MCF 10A (cell line): ENCODE measurements around the gene POLR2E. TPM values are rescaled to one million over a fixed set of nuclear protein-coding genes. Genes with fewer than 3 reads are reported as not detected.

Experiments used
- BruUV-seq: library from RNA; stranded (reverse); fragments of 400-500 nt; replicated peaks from 2 replicates; lab custom pipeline; 2021; lab: Mats Ljungman, UMichigan
- CTCF ChIA-PET: fragments of 300-600 bp; sonication (Branson Sonifier 250); formaldehyde crosslinking; extraction: SDS; loops from one replicate; lab custom pipeline; 2021; ENCODE audit warnings: antibody characterized with exemption, inconsistent platforms; lab: Yijun Ruan, JAX
- POLR2A ChIA-PET: fragments of 300-600, 350-650 bp; sonication (Branson Sonifier 250); formaldehyde crosslinking; extraction: SDS; loops from one replicate; lab custom pipeline; 2020; ENCODE audit warnings: antibody characterized with exemption, inconsistent platforms; lab: Yijun Ruan, JAX
- DNase-seq: peaks from one replicate; pipeline ENCODE4 v3.0.0-alpha.2; 2018; ENCODE audit not compliant: unreplicated experiment
- H3K27ac Mint-ChIP-seq: one replicate; pipeline ENCODE4 v1.8.0; 2022; ENCODE audit warnings: mild to moderate bottlenecking, low read depth, mixed read lengths; ENCODE audit not compliant: unreplicated experiment
- H3K27me3 Mint-ChIP-seq: one replicate; pipeline ENCODE4 v1.8.0; 2022; ENCODE audit warnings: mixed read lengths; ENCODE audit not compliant: insufficient read depth, unreplicated experiment
- H3K36me3 Mint-ChIP-seq: one replicate; pipeline ENCODE4 v1.8.0; 2022; ENCODE audit warnings: mild to moderate bottlenecking, moderate library complexity, mixed read lengths; ENCODE audit not compliant: insufficient read depth, unreplicated experiment
- H3K4me1 Mint-ChIP-seq: one replicate; pipeline ENCODE4 v1.8.0; 2022; ENCODE audit warnings: mixed read lengths; ENCODE audit not compliant: insufficient read depth, unreplicated experiment
- H3K4me3 Mint-ChIP-seq: one replicate; pipeline ENCODE4 v1.8.0; 2022; ENCODE audit warnings: mild to moderate bottlenecking, moderate library complexity, mixed read lengths; ENCODE audit not compliant: unreplicated experiment
- H3K9me3 Mint-ChIP-seq: one replicate; pipeline ENCODE4 v1.8.0; 2022; ENCODE audit warnings: mixed read lengths; ENCODE audit not compliant: unreplicated experiment
- intact Hi-C: fragments of 100-400 bp; cut with micrococcal nuclease; formaldehyde crosslinking; loops from 2 replicates; pipeline ENCODE4 v1.14.1; 2022
- total RNA-seq: library from RNA; stranded (reverse); gene quantifications from 2 replicates; pipeline ENCODE4 v1.2.3, GENCODE V29; 2022
- TF ChIP-seq, protein P1 (sequence below): fragments of 200-600 bp; IDR thresholded peaks from one replicate; pipeline ENCODE4 v1.8.0; 2022; ENCODE audit warnings: antibody characterized with exemption, mild to moderate bottlenecking; ENCODE audit not compliant: unreplicated experiment

POLR2E gene
- total RNA-seq, 1 experiment from 2014 or later = 184 TPM

DNA sequence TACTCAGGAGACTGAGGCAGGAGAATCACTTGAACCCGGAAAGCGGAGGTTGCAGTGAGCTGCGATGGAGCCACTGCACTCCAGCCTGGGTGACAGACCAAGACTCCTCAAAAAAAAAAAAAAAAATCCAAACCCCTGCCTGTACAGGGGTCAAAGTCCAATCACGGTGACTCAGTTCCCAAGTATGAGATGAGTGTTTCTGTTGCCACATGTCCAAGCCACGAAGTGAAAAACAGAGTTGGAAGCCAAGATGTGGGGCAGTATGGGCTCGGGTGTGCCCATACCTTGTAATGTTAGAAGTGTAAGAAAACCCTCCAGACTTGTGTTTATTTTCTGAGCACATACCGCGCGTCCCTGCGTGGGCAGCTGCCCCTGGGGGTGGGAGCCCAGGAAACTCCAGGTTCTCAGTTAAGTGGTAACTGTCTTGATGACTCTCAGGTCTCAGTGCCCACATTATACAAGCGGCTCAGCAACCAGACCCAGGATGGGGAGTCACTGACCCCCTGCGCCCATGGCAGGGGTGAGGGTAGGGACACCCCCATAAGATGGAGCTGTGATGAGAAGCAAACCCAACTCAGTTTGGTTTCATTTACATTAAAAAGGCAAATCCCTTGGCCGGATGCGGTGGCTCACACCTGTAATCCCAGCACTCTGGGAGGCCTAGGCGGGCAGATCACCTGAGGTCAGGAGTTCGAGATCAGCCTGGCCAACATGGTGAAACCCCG lies 7.4 kb upstream of the POLR2E start:
- intact Hi-C loops = loop anchor here (5.0 kb wide), 2 partner anchors 35 to 80 kb away; partner anchors contain the start of gene ARHGAP45
- CTCF ChIA-PET = interaction anchor here (0.6 to 1.3 kb wide), 5 partner anchors 35 to 163 kb away, joined by 3 read pairs; no protein-coding TSS in a partner anchor
- TF ChIP-seq, protein P1, sequence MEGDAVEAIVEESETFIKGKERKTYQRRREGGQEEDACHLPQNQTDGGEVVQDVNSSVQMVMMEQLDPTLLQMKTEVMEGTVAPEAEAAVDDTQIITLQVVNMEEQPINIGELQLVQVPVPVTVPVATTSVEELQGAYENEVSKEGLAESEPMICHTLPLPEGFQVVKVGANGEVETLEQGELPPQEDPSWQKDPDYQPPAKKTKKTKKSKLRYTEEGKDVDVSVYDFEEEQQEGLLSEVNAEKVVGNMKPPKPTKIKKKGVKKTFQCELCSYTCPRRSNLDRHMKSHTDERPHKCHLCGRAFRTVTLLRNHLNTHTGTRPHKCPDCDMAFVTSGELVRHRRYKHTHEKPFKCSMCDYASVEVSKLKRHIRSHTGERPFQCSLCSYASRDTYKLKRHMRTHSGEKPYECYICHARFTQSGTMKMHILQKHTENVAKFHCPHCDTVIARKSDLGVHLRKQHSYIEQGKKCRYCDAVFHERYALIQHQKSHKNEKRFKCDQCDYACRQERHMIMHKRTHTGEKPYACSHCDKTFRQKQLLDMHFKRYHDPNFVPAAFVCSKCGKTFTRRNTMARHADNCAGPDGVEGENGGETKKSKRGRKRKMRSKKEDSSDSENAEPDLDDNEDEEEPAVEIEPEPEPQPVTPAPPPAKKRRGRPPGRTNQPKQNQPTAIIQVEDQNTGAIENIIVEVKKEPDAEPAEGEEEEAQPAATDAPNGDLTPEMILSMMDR = no peak
- POLR2A ChIA-PET = interaction anchor here (0.6 to 6.6 kb wide), 39 partner anchors 9 to 487 kb away, joined by 3 to 73 read pairs (median 4); partner anchors contain the start of genes ABCA7, ARHGAP45, CIRBP and CNN2
- H3K36me3 Mint-ChIP-seq = peaks cover 44% of the 10 kb centered on the region
- peak overlapping the region; percentile 78 for H3K27ac Mint-ChIP-seq
- peaks cover 22% of the 10 kb centered on the region for H3K4me1 Mint-ChIP-seq
- H3K4me3 Mint-ChIP-seq = peak overlapping the region; percentile 71
- peaks cover 6% of the 10 kb centered on the region for H3K9me3 Mint-ChIP-seq
- no TSS peak for BruUV-seq
- DNase-seq = peak; percentile 100
- no peaks in the 10 kb centered on the region for H3K27me3 Mint-ChIP-seq

DNA sequence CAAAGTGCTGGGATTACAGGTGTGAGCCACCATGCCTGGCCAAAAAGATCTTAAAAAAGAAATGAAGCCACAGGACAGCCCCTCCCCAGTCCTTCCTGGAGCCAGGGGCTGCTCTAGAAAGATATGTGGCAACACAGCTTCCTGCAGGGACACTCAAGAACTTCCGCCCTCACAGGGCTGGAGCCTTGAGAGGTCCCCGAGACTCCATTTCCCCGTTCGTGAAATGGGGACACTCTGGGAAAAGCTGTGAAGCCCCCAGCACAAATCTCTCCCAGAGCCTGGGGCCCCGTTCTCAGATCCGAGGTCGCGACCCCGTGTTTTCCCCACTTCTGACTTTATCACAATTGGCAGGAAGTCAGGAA lies 6.1 kb upstream of the POLR2E start:
- CTCF ChIA-PET = interaction anchor here (0.6 to 1.1 kb wide), 3 partner anchors 15 to 361 kb away, joined by 3 read pairs; no protein-coding TSS in a partner anchor
- POLR2A ChIA-PET = interaction anchor here (0.6 to 6.6 kb wide), 18 partner anchors 15 to 165 kb away, joined by 3 to 73 read pairs (median 4); partner anchors contain the start of genes ARHGAP45, CNN2 and WDR18
- Mint-ChIP-seq H3K36me3 (peaks cover 32% of the 10 kb centered on the region), H3K9me3 (peaks cover 6% of the 10 kb centered on the region), H3K4me1 (peaks cover 23% of the 10 kb centered on the region), H3K27me3 (no peaks in the 10 kb centered on the region), H3K27ac (peak overlapping the region; percentile 78), H3K4me3 (no peak overlapping the region)
- intact Hi-C loops = loop anchor here (5.0 kb wide), 2 partner anchors 34 to 81 kb away; partner anchors contain the start of gene ARHGAP45
- BruUV-seq = no TSS peak
- TF ChIP-seq, protein P1 = no peak
- no peak for DNase-seq

DNA sequence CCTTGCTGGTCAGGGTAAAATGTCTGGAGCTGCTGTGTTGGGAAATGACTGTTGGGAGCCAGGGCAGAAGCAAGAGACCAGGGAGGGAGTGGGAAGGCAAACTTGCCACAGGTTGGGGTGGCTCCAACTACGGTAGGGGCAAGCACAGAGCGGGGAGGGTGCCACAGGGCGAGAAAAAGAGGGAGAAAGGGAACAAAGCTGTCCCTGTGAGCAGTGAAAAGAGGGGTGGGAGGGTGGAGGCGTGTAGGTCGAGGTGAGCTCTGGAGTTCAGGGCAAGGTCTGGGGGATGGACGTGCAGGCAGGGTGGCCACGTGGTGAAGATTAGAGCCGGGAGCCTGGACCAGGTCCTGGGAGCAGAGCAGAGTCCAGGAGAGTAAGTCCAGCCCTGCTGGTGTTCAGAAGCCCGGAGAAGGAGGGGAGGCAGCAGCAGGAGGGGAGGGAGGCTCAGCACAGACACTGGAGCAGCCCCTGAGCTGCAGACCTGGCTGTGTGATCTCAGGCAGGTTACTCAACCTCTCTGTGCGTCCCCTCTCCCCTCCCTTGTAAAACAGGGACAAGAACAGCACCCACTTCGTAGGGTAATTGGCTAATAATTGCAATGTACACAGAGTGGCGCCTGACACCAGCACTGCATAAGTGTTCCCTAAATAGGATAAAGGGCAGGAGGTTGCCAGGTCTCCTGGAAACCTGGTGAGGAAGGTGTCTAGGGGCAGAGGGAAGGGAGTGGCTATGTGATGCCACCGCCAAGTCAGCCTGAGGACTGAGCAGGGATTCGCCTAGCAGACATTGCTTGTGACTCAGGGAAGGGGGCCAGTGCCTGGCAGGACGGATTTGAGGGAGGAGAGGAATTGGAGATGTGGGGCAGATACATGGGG lies 3.2 kb upstream of the POLR2E start:
- peaks cover 6% of the 10 kb centered on the region for H3K9me3 Mint-ChIP-seq
- peak; percentile 82 for DNase-seq
- TF ChIP-seq, protein P1 = no peak
- peak overlapping the region; percentile 98 for H3K27ac Mint-ChIP-seq
- intact Hi-C loops = no loop called here
- peaks cover 25% of the 10 kb centered on the region for H3K4me1 Mint-ChIP-seq
- peak overlapping the region; percentile 58 for H3K4me3 Mint-ChIP-seq
- POLR2A ChIA-PET = interaction anchor here (0.7 to 1.6 kb wide), 4 partner anchors 57 to 171 kb away, joined by 3 to 6 read pairs (median 4); partner anchors contain the start of genes CIRBP and CNN2
- H3K36me3 Mint-ChIP-seq = peaks cover 38% of the 10 kb centered on the region
- H3K27me3 Mint-ChIP-seq = no peaks in the 10 kb centered on the region
- no TSS peak for BruUV-seq
- CTCF ChIA-PET = interaction anchor here (0.6 to 0.8 kb wide), 6 partner anchors 24 to 296 kb away, joined by 3 to 6 read pairs (median 3); no protein-coding TSS in a partner anchor
